Measurements from ENCODE around the gene FKRP. TPM values are rescaled to one million over a fixed set of nuclear protein-coding genes. Genes with fewer than 3 reads are reported as not detected.

Gene FKRP
- total and polyA plus RNA-seq, 2 of the 13 experiments (the other 11 are each of a cell fraction or from before 2014, with no cell fraction given) = 7.3 to 9.8 TPM

GRCh38 chr19:46787331-46788261 lies 41.7 kb downstream of the FKRP start (continued):
- TF ChIP-seq, protein P1, sequence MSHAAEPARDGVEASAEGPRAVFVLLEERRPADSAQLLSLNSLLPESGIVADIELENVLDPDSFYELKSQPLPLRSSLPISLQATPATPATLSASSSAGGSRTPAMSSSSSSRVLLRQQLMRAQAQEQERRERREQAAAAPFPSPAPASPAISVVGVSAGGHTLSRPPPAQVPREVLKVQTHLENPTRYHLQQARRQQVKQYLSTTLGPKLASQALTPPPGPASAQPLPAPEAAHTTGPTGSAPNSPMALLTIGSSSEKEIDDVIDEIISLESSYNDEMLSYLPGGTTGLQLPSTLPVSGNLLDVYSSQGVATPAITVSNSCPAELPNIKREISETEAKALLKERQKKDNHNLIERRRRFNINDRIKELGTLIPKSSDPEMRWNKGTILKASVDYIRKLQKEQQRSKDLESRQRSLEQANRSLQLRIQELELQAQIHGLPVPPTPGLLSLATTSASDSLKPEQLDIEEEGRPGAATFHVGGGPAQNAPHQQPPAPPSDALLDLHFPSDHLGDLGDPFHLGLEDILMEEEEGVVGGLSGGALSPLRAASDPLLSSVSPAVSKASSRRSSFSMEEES (CRISPR knock-in tag; IDR thresholded peaks at IDR 0.05) = peak; percentile 51; the same call in 1 of the 2 replicates
- no peak for TF ChIP-seq ZNF282 (IDR thresholded peaks at IDR 0.05; ENCODE audit: partially characterized antibody)
- TF ChIP-seq, protein P2, sequence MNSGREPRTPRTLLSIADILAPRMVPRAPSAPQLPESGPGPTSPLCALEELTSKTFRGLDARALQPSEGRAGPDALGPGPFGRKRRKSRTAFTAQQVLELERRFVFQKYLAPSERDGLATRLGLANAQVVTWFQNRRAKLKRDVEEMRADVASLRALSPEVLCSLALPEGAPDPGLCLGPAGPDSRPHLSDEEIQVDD (CRISPR knock-in tag; IDR thresholded peaks at IDR 0.05; ENCODE audit: borderline replicate concordance) = peak; percentile 78; the same call in 1 of the 2 replicates
- peak; percentile 66; the same call in 1 of the 2 replicates for TF ChIP-seq ZFP91 (CRISPR knock-in tag; IDR thresholded peaks at IDR 0.05; ENCODE audit: borderline replicate concordance)
- no peak; the same call in 1 of the 2 replicates for TF ChIP-seq MYC (CRISPR knock-in tag; IDR thresholded peaks at IDR 0.05; ENCODE audit: borderline replicate concordance)
- TF ChIP-seq, protein P3, sequence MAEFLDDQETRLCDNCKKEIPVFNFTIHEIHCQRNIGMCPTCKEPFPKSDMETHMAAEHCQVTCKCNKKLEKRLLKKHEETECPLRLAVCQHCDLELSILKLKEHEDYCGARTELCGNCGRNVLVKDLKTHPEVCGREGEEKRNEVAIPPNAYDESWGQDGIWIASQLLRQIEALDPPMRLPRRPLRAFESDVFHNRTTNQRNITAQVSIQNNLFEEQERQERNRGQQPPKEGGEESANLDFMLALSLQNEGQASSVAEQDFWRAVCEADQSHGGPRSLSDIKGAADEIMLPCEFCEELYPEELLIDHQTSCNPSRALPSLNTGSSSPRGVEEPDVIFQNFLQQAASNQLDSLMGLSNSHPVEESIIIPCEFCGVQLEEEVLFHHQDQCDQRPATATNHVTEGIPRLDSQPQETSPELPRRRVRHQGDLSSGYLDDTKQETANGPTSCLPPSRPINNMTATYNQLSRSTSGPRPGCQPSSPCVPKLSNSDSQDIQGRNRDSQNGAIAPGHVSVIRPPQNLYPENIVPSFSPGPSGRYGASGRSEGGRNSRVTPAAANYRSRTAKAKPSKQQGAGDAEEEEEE (CRISPR knock-in tag; IDR thresholded peaks at IDR 0.05; ENCODE audit: borderline replicate concordance) = no peak
- TF ChIP-seq, protein P4, sequence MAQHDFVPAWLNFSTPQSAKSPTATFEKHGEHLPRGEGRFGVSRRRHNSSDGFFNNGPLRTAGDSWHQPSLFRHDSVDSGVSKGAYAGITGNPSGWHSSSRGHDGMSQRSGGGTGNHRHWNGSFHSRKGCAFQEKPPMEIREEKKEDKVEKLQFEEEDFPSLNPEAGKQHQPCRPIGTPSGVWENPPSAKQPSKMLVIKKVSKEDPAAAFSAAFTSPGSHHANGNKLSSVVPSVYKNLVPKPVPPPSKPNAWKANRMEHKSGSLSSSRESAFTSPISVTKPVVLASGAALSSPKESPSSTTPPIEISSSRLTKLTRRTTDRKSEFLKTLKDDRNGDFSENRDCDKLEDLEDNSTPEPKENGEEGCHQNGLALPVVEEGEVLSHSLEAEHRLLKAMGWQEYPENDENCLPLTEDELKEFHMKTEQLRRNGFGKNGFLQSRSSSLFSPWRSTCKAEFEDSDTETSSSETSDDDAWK (CRISPR knock-in tag; IDR thresholded peaks at IDR 0.05) = no peak
- TF ChIP-seq ZNF382 (CRISPR knock-in tag; IDR thresholded peaks at IDR 0.05; ENCODE audit: borderline replicate concordance) = no peak
- TF ChIP-seq ZNF430 (CRISPR knock-in tag; IDR thresholded peaks at IDR 0.05) = peak; percentile 26; the same call in 1 of the 2 replicates
- TF ChIP-seq ZNF552 (CRISPR knock-in tag; IDR thresholded peaks at IDR 0.05; ENCODE audit: borderline replicate concordance) = no peak
- TF ChIP-seq ONECUT2 (CRISPR knock-in tag; IDR thresholded peaks at IDR 0.05) = no peak
- no peak for TF ChIP-seq NR2F1 (CRISPR knock-in tag; IDR thresholded peaks at IDR 0.05)
- no peak for TF ChIP-seq ZNF782 (CRISPR knock-in tag; IDR thresholded peaks at IDR 0.05; ENCODE audit: borderline replicate concordance)
- no peak for TF ChIP-seq SMAD9 (CRISPR knock-in tag; IDR thresholded peaks at IDR 0.05)
- TF ChIP-seq ZNF138 (CRISPR knock-in tag; IDR thresholded peaks at IDR 0.05; ENCODE audit: low read depth) = no peak
- TF ChIP-seq XRCC5 (optimal IDR thresholded peaks at IDR 0.05; ENCODE audit: low read length) = peak; percentile 23
- TF ChIP-seq GATA4 (IDR thresholded peaks at IDR 0.05; ENCODE audit: borderline replicate concordance, low read depth) = no peak
- no peak for TF ChIP-seq TOE1 (CRISPR knock-in tag; IDR thresholded peaks at IDR 0.05)
- 0 out of 2 replicates have a peak, but pooled peaks have one; percentile 8 for TF ChIP-seq DRAP1 (CRISPR knock-in tag; IDR thresholded peaks at IDR 0.05)
- TF ChIP-seq, protein P5, sequence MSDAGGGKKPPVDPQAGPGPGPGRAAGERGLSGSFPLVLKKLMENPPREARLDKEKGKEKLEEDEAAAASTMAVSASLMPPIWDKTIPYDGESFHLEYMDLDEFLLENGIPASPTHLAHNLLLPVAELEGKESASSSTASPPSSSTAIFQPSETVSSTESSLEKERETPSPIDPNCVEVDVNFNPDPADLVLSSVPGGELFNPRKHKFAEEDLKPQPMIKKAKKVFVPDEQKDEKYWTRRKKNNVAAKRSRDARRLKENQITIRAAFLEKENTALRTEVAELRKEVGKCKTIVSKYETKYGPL (CRISPR knock-in tag; IDR thresholded peaks at IDR 0.05) = no peak; the same call in 1 of the 2 replicates
